LHCN-M2 (cell line): Measurements from ENCODE around the gene GJB1. TPM values are rescaled to one million over a fixed set of nuclear protein-coding genes. Genes with fewer than 3 reads are reported as not detected.
A peak's percentile ranks its signal among the peaks of the same experiment; 100 is the strongest.
"Not testable (repeated sequence)": the region's sequence is repeated elsewhere in the genome, so short reads cannot be mapped to it uniquely, and the experiment has no call there.

Experiments
- DNase-seq: peaks from one replicate; pipeline ENCODE4 v3.0.0-alpha.2; 2012; ENCODE audit warnings: low read depth
- polyA plus RNA-seq: library from polyadenylated mRNA; unstranded; fragments of >200 nt; gene quantifications from one replicate; pipeline ENCODE4 v1.2.1, GENCODE V29; 2012; ENCODE audit warnings: missing spikeins
- total RNA-seq: library from RNA; depleted of rRNA; stranded (reverse); fragments of >200 nt; gene quantifications from 2 replicates; pipeline ENCODE4 v1.2.3, GENCODE V29; 2014; rRNA removed

Gene GJB1
- not detected in 2 replicates for total RNA-seq
- not detected for polyA plus RNA-seq

DNA sequence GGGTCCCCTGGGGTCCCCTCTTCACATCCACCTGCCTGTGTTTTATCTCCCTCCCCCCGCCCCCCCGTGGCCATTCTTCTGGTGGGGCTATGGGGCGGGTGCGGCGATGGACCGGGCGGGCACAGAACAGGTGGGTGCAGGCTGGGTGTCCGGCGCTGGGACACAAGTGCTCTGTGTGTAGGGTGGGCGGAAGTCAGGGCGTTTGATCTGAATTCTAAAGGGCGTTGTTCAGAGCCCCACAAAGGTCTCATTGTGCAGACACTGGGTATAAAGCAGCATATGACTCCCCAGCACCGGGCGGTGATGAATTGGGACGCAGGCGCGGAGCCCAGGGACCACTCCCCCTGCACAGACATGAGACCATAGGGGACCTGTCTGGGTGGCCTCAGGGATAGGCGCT is at the start of gene GJB1:
Gene GJB1 (plus strand): TSS at position 296 of the 400 bp plus-strand sequence. CDS start 484 bp downstream, outside the sequence.
- no peak for DNase-seq

DNA sequence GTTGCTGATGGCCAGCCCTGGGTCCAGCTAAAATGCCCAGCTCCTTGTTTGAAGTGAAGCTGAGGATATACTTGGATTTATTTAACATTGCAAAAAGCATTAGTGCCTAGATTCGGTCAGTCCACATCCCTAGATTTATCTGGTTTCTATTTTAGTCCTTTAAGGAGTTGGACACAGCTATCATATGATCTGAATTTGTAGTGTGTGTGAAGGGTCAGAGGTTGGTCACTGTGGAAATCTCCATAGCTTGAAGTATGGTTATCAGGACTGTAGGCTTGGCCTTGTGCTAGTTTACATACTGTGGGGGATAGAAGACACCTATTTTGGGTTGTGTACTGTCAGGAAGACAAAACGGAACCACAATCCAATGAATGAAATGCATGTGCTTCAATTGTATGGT is 49.6 kb upstream of the GJB1 start:
- DNase-seq: no peak

DNA sequence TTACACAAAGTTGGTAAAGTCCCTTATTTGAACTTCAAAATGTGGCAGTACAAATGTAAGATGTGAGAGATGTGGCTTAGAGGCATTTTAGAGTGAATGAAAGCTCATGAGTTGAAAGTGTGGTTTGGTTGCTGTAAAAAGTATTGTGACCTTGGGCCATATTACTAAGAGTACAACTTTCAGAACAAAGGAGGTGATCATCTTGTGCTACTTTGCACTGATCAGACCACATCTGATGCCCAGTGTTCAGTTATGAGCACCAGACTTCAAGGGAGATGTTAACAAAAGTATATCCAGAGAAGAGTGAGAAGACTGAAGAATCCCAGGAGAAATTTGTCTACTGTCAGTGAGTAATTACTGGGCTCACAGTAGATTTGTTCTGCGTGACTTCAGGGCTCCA is 48.2 kb upstream of the GJB1 start:
- DNase-seq: no peak

DNA sequence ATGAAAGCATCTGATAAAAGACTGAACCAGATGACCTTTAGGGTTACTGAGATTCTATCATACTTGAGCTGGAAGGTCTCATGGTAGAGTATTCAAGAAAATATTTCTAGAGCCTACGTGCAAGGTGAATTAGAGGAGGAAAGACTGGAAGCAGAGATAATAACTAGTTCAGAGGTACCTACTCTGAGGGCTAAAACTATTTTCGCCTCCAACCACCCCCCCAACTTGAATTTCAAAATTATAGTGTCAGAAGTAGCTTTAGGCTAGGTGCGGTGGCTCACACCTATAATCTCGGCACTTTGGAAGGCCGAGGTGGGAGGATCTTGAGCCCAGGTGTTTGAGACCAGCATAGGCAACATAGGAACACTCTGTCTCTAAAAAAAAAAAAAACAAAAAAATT is 47.5 kb upstream of the GJB1 start:
- DNase-seq: no peak

DNA sequence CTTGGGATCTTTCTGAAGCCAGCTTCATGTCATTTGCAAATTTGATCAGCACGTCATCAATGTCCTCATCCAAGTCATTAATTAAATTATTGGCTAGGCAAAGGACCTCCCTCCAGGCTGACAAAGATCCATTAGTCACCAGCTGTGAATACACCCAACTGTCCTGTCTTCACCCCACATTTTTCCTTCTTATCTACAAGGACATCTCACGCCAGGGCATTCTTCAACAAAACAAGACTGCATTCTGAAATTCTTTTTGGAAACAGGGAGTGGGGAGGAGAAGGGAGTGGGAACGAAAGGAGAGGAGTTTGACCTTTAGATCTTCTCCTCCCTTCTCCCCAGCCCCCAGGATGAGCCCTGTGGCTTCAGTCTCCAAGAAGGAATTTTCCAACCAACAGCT is 45.7 kb upstream of the GJB1 start:
- no peak for DNase-seq

DNA sequence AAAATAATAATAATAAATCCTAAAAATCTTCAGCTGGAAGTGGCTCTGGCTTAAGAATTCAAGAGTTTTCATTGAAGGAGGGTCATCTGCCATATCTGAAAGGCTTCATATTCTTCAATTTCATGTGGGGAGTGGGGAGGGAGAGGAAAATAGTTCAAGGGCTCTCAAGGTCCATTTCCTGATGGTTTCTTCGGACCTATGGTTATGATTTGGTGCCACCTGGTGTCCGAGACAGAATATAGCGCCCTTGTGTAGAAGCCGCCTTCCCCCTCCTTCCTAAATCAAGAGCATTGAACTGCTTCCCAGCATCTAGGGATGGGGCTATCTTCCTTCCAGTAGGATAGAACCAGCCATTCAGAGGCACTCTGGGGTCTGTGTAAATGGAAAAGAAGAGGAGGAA is 44.1 kb upstream of the GJB1 start:
- DNase-seq: peak; percentile 51

DNA sequence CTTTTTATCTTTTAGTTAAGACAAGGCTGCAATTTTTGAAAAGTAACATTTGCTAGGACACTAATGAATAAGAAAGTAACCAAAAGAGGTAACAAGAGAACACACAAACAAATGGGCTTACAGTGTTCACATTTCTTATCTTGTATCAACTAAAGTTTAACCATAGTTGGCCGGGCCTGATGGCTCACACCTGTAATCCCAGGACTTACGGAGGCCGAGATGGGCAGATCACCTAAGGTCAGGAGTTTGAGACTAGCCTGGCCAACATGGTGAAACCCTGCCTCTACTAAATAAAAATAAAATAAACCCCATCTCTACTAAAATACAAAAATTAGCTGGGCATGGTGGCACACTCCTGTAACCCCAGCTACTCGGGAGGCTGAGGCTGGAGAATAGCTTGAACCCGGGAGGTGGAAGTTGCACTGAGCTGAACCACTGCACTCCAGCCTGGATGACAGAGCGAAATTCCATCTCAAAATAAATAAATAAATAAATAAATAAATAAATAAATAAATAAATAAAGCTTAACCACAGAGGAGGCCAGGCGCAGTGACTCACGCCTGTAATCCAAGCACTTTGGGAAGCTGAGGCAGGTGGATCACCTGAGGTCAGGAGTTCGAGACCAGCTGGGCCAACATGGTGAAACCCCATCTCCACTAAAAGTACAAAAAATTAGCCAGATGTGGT is 42.3 kb upstream of the GJB1 start:
- not testable (repeated sequence) for DNase-seq

DNA sequence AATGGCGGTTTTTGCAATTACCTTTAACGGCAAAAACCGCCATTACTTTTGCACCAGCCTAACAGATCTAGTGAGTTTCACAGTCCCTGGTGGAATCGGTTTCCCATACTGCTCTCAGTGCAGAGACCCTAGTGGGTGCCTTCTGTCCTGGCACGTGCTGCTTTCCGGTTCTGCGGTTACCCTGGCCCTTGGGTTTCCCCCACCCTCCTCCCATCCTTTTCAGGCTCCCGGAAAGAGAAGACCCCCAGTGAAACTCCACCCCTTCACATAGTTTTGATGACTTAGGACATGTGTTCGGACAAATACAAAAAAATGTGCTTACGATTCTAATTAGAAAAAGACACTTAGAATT is 41.5 kb upstream of the GJB1 start:
- DNase-seq: peak; percentile 28

DNA sequence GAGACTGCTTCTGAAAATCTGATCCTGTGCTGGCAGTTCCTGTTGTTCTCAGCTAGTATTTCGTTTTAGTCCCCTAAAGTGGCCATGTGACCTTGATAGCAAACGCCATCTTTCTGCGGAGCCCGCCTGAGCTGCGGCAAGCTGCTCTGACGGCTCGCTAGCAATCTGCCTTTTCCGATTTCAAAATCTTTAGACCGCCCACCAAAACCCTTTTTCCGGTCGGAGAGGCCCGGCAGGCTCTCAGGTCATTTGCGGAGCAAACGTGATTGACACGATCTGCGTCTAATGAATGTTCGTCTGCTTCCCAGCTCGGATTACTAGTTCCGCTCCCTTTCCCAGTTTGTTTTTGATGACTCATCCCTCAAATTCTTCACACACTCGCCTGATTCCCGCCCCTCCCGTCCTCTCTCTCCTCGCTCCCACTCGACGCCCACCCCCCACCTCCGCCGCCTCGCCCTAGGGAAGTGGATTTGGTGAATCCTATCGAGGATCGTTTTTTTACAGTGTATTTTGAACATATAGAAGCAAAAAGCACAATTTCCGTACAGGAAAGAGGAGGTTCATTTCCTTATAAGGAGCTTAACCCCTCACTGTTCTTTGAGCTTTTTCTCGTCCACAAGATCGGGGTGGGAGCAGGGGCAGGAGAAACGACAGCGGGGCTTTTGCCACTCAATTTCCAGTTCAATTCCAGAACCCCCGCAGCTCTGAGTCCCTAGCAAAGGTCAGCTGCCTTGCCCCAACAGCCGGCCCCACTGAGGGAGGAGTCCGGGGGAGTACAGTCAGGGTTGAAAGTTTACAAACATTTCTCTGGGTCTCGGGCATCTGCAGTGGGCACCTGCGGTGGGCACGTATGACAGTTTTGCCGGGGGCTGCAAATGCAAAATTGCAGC is 40.9 kb upstream of the GJB1 start:
- DNase-seq: peak; percentile 96

DNA sequence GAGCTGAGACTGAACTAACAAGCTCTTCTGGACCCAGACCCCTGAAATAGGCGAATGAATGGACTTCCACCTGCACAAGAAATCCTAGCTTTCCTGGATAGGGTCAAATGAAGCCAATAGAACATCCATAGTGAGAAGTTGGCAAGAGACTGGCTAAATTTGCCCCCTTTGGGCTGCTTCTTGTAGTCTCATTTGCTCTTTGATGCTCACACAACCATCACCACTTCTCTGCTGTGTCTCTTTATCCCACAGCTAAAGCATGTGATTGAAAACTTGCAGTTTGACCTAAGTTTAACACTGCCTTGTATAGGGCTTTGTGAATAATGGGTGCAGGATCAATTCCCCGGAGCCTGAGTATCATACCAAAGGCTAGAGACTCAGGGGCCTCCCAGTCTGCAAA is 40.2 kb upstream of the GJB1 start:
- no peak for DNase-seq

DNA sequence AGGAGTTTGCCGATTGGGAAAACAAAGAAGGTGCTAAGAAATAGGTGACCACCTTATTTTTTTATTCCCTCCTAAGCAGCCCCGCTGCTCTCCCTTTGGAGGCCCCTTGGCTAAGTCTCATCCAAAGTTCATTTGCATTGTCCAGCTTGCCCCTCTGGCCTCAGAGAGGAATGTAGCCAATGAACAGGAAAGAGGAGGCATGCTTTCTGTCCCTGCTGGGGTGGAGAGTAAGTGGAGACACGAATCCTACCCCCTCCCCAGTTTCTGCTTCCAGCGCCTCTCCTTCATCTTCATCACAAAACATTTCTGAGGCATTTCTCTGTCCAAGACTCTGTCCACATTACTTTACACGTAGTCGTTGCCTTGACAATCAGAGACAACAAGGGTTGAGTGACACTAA is 39.7 kb upstream of the GJB1 start:
- no peak for DNase-seq

DNA sequence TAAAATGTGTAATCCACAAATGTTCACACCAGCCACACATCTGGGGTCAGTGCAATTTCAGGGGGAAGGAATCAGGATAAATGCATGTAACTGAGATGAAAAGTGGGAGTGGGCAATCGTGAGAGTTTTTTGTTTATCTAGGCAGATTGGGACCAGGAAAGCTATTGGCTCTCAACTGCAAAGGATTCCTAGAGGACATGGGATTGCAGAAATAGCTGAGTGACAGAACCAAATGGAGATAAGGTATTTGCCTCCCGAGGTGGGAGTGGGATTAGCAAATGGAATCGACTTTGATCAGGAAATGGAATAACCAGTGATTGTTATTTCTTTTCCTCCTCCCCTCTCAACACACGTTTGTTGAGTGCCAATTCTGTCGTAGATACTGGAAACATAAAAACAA is 38.9 kb upstream of the GJB1 start:
- DNase-seq: no peak

DNA sequence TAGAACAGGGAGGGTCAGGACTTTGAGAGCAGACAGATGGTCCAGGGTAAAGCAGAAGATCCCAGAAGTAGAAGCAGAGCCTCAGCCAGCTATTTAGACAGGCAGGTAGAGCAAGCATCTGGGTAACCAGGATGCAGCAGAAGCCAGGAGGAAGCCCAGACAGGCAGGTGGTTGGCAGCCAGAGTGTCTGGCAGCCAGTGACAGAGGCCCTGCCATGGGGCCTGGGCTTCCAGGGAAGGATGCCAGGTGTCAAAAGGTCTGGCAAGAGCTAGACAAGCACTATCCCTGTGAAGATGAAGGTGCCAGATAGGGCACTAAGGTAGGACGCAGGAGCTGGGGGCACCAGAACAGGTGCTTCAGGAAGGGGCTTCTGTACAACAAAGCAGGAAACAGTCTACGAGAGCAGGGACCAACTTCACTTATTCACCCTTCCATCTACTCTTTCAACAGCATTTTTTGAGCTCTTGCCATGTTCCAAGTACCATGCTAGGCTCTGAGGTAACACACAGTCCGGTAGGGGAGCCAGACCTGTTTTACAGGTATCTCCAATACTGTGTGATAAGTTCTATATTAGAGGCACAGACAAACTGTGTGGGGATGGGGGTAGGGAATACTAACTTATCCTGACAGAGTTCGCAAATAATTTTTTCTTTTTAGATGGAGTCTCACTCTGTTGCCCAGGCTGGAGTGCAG is 38.1 kb upstream of the GJB1 start:
- DNase-seq: no peak

DNA sequence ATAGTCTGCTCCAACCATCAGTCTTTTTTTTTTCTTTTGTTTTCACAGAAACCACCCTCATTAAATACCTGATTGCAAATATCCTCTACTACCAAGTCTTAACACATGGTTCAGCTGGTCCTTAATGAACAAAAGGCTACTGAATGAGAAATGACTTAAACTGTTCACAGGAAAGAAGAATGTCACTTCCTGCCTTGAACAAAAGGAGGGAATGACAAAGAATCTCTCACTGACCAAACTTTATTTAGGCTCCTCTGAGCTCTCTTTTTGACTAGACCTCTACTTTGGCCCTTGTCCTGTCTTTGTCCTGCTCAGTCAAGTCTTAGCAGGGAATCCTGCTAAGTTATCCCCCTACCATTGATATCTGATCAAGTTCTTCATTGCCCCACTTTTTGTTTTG is 31.8 kb upstream of the GJB1 start:
- no peak for DNase-seq

DNA sequence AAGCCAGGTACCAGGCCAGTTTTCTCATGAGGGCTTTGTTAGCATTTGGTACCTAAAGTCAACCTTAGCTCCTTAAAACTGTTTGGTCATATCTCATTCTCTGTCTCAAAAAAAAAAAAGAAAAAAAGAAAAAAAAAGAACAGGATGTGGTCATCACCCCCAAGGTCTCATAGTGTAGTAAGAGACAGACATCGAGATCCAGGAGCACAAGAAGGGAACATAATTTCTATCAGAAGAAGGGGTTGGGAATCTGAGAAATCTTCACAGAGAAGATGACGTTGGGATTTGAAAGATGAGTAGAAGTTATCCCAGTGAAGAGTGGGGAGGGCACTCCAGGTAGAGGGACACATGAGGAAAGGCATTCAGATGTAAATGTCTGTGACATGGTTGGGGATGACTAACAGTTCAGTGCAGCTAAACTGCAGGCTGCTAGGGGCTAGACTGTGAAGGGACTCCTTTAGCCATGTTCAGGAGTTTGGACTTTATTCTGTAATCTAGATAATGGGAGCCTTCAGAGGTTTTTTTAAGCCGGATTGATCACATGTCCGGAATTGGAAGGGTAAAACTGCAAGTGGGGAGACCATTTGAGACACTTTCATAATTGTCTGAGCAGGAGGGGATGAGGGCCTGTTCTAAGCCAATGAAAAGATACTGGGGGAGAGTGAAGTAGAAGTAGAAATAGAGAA is 26.9 kb upstream of the GJB1 start:
- DNase-seq: no peak

DNA sequence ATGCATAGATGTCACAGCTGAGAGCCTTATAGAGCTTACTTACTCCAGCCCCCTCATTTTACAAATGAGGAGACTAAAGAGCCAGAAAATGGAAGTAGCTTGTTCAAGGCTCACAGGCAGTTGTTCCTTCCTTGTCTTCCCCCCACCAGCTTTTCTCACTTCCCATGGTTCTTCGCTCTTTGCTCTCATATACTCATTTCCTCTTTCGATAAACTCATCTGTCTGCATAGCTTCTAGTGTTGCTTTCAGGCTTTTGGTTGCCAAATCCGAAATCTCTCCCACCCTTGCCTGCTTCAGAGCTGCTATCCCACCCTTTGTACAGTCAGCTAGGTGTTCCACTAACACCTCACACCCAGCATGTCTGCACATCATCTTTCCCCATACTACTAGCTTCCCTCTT is 25.0 kb upstream of the GJB1 start:
- no peak for DNase-seq

DNA sequence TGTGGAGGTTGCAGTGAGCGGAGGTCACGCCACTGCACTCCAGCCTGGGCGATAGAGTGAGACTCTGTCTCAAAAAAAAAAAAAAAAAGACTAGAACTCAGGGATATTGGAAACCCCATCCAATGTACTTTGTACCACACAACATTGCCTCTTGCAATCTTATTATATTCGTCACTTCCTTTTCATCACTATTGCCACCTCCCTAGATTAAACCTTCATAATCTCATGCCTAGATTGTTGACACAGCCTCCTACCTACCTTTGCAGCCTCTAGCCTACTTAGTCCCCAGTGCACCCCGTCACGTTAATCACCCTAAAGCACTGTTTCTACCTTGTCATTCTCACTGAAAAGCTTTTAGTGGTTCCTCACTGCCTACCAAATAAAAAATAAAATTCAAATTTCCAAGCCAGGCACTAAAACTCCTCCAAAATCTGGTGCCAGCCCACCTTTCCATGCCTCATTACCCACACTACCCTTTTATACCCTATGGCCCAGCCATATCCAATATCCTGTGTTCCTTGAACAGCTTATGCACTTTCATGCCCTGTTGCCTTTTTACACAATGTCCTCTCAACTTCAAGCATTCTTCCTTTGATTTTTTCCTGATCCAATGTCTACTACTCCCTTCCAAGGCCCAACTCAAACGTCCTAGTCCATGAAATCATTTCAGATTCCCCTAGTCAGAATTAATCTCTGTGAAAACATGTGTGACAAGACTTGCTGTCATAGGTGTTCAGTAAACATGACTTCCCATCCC is 23.6 kb upstream of the GJB1 start:
- DNase-seq: no peak

DNA sequence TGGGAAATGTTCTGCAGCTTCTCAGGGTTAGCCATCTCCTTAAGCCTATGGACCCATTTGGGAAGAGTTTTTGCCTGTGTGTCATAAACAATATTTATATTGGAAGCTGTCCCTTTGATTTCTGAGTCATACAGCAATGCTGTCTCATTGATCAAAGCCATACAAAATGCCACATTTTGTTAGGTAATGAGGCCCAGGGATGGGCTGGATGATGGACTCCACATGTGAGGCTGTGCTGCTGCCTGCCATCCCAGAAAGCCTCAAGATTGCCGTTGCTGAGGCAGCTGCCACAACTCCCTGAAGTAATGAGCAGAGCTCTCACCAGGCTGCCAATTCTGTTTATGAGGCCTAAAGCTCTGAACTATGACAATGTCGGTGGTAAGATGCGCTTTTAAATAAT is 12.2 kb upstream of the GJB1 start:
- DNase-seq: no peak

DNA sequence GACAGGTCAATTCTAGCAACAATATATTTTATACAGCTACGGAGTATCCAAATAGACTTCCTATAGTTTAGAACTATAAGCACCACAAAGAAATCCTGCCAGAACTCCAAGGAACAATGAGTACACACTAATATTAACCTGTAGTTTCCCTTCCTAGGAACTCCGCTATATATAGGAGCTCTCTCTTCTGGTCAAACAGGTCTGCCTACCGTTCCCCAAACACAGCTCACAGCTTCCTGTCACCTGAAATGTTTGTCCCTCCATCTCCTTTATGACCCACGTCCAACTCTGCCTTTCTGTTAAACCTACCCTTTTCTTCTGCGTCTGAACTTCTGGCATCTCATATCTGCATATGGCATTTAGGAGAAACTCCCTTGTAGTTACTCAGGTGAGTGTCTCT is 10.5 kb upstream of the GJB1 start:
- no peak for DNase-seq

DNA sequence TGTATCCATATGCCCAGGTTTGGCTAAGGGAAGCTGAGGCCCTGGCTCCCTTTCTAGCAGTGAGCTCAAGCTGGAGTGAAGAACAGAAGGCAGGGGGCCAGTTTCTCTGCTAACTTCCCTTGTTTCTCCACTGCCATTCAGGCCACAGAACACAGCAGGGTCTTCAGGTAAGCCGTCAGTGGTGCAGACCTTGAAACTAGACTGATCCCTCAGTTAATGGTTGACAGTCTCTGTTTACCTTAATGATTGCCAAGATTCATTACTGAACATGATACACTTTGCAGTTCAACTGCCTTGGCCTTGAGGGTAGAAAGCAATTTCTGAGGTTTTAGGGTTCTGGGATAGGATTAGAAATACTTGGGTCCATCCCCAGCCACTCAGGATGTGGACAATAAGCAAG is 8.9 kb upstream of the GJB1 start:
- DNase-seq: no peak
